Measurements from ENCODE around the gene FAH. TPM values are rescaled to one million over a fixed set of nuclear protein-coding genes. Genes with fewer than 3 reads are reported as not detected.

Gene FAH
- total and polyA plus RNA-seq, 2 donors (not counting 3 experiments of a cell fraction or from before 2014, with no cell fraction given) = 18.2 to 18.7 TPM

GRCh38 chr15:80163897-80164296 is 11.1 kb downstream of the FAH start:
- no peak overlapping the region for H2AFZ ChIP-seq (ENCODE audit: low read depth, low read length)
- no peak for FAIRE-seq
- TF ChIP-seq EZH2 (IDR thresholded peaks at IDR 0.05; ENCODE audit: borderline replicate concordance, low read depth, low read length, severe bottlenecking) = no peak
- TF ChIP-seq CTCF (IDR thresholded peaks at IDR 0.05; ENCODE audit: extremely low read depth in 1 of 2, insufficient read depth in 1 of 2, low read depth in 1 of 2, low read length in 2 of 2) = no peak
- no peak for TF ChIP-seq GATA2 (IDR thresholded peaks at IDR 0.05; ENCODE audit: insufficient read depth, insufficient read length, low read depth, low read length)
- TF ChIP-seq POLR2A (IDR thresholded peaks at IDR 0.05; ENCODE audit: low read depth, low read length) = no peak
- TF ChIP-seq MYC (IDR thresholded peaks at IDR 0.05; ENCODE audit: low read depth, low read length) = no peak
- TF ChIP-seq MAX (IDR thresholded peaks at IDR 0.05; ENCODE audit: insufficient read depth, insufficient read length) = no peak
- TF ChIP-seq FOS (IDR thresholded peaks at IDR 0.05; ENCODE audit: borderline replicate concordance, insufficient read depth, low read length) = no peak
- TF ChIP-seq JUN (IDR thresholded peaks at IDR 0.05; ENCODE audit: borderline replicate concordance, insufficient read depth, insufficient read length, low read depth) = no peak
- TF ChIP-seq POLR2AphosphoS5 (IDR thresholded peaks at IDR 0.05; ENCODE audit: insufficient read depth, low read depth, low read length) = no peak
- POLR2A ChIA-PET = no interaction called here
- CTCF ChIA-PET = no interaction called here
- no TSS peak for BruUV-seq (replicated peaks)
- no peaks in the 10 kb centered on the region for H3K27me3 ChIP-seq (ENCODE audit: control insufficient read depth in 2 of 2, insufficient read depth in 2 of 2, low read length in 2 of 2)
- peaks cover 0 to 2% of the 10 kb centered on the region in 2 experiments for H3K36me3 ChIP-seq (ENCODE audit: control insufficient read depth in 2 of 2, extremely low read depth in 1 of 2, insufficient read depth in 2 of 2, low read length in 2 of 2)
- H4K20me1 ChIP-seq (replicated peaks; ENCODE audit: control insufficient read depth, extremely low read depth, insufficient read depth, low read length) = no peaks in the 10 kb centered on the region
- dilution Hi-C loops (cut with MboI; ENCODE audit: extremely low pct_ligation_motif_present, low sequenced_read_pairs) = no loop called here
- H3K27ac ChIP-seq (ENCODE audit: insufficient read depth, low read depth, low read length) = no peak overlapping the region
- H3K9me3 ChIP-seq (replicated peaks; ENCODE audit: control insufficient read depth, insufficient read depth, low read length) = no peaks in the 10 kb centered on the region
- peaks cover 11% of the 10 kb centered on the region for H3K4me1 ChIP-seq (ENCODE audit: control insufficient read depth, extremely low read depth, insufficient read depth, low read length)
- H3K79me2 ChIP-seq (ENCODE audit: control insufficient read depth, insufficient read depth, low read length) = no peaks in the 10 kb centered on the region
- no peaks in the 10 kb centered on the region for H3K9me1 ChIP-seq (replicated peaks; ENCODE audit: control insufficient read depth, extremely low read depth, insufficient read depth, low read length)
- intact Hi-C loops (cut with micrococcal nuclease) = no loop called here
- no peak for DNase-seq (ENCODE audit: low read depth, low spot score)
- H3K9ac ChIP-seq (replicated peaks; ENCODE audit: extremely low read depth, insufficient read depth, low read length) = no peak overlapping the region
- no peak overlapping the region for H3K4me2 ChIP-seq (ENCODE audit: insufficient read depth, low read length)
- no peak overlapping the region for H3K4me3 ChIP-seq (replicated peaks in 1 of 3; ENCODE audit: insufficient read depth in 1 of 3, low read depth in 1 of 3, low read length in 3 of 3)

Measured in endothelial cell of umbilical vein (primary cell).